Activated CD4-positive, alpha-beta T cell treated with anti-CD3 and anti-CD28 coated beads for 24 hours (primary cell): ENCODE data around the gene MPPED1.

ENCODE experiments used
- DNase-seq, 2 donors: peaks; one replicate each; pipeline ENCODE4 v3.0.0-alpha.2; 2020; ENCODE audit warnings: low read depth in 2 of 2

The MPPED1 gene

DNA sequence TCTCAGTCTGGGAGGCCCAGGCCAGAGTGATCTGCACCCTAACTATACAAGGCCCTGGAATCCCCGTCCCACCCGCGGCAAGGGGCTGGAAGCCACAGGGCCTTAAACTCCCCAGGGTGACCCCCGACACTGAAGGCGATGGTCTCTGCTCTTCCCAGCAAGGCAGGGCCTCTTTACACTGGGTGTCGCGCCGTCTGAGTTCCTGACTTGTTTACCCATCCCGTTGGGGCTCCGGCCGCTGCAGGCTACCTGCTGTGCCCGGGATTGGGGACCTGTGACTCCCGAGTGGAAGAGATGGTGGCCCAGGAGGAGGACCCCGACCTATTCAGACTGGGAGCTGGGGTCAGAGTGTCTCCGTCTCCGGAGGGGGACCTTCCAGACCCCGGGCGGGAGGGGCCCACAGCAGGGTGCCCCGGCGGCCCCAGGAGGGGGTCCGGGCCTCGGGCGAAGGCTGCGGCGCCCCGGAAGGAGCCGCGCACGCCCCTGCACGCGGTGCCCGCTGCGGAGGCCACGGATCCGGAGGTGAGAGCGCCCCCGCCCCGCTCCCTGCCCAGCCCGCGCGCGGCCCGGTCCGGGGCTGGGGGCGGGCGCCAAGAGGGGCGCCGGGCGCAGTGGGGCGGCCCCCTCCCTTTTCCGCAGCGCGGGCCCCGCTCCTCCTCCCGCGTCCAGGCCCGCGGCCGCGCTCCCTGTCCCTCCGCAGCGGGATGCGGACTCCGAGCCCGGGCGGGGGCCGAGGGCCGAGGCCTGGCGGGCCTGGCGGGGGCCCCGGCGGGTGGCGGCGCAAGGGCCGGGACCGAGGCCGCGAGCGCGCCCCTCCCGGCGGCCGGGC is 560 bp upstream of the MPPED1 start:
- no peak for DNase-seq

DNA sequence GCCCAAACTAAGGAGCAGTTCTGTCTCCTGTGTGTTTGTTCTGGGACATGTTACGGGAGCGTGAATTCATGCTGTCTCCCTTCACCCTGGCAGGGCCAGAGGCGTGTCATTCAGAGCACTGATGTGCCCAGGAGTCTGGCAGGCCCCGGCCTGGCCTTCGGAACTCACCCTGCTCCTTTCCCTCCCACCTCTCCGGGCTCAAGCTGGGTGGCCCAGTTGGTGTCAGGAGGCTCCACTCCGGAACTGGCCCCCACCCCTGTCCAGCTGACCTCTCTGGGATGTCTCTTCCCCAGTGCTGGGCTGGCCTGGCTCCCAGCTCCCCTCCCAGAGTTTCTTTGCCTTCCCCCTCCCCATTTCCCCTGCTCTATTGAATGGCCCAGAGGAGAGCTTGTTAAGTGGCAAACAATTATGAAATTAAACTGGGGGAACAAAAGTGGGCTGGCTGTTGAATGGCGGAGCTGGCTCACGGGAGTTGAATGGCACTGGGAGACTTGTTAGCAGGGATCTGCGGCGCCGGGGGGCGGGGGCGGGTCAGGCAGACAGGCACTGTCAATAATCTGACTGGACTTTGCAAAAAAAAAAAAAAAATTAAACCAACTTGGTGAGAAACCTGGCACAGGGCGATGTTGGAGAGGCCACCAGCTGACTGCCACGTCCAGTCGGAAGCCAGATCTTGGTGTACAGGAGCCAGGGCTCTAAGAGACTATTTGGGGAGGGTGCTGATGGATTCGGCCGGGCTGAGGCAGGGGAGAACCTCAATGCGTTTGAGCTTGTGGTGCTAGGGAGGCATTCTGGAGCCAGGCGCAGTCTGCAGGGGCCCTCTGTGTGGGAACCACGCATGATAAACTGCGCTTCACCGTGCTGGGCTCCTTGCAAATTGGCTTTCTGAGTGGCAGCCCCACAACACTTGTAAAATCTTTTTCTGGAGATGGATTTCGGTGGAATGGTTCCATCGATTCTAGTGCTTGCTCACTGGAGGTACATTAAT is 1.3 kb downstream of the MPPED1 start:
- DNase-seq: no peak

DNA sequence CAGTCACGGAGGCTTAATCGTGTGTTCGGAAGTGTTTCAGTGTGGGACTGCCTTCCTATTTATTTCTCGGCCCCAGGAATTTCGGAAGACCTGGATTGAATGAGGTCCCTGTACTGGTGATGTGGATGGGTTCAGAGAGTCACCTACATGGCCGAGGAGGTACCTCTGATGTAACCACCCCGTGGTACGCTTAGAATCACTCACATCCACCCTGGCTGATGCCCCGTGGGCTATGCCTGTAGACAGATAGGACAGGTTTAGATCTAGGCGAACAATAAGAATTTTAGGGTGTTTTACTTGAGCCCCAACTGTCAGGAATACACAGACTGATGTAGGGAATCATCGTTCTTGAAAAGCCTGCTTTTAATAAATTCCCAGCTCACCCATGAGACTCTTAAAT is 2.0 kb downstream of the MPPED1 start:
- no peak for DNase-seq

DNA sequence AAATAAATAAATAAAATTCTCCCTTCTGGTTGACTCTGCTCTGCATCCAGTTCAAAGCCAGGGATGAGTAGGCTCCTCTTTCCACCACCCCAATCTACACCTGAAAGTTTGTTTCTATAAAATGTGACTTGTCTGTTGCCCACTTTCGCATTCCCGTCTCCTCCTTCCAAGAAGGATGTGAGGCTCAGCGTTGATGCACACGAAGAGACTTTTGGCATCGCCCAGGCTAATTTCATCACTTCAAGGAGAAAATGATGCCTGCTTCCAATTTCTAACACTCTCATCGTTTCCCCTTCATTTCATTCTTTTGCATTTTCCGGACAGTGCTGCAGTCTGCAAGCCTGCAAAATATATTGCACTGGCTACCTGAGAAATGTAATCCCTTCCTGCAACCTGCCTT is 3.9 kb downstream of the MPPED1 start:
- no peak for DNase-seq

DNA sequence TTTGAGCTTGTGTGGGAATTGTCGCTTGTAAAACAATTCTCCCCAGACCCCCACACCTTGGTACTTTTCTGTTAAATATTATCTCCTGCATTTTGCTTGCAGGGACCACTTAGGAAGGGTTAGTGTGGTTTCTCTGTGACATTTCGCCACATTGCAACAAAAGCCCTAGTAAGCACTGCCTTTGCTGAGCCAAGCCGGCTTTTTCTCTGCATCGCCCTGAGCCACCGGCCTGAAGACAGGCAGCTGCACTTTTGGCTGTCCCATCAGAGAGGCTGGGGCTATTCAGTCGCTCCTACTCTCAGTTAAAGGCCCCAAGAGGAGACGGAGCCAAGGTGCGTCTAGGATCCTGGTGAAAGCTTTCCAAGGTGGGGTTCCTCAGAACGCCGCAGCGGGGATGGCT is 5.7 kb downstream of the MPPED1 start:
- no peak for DNase-seq

DNA sequence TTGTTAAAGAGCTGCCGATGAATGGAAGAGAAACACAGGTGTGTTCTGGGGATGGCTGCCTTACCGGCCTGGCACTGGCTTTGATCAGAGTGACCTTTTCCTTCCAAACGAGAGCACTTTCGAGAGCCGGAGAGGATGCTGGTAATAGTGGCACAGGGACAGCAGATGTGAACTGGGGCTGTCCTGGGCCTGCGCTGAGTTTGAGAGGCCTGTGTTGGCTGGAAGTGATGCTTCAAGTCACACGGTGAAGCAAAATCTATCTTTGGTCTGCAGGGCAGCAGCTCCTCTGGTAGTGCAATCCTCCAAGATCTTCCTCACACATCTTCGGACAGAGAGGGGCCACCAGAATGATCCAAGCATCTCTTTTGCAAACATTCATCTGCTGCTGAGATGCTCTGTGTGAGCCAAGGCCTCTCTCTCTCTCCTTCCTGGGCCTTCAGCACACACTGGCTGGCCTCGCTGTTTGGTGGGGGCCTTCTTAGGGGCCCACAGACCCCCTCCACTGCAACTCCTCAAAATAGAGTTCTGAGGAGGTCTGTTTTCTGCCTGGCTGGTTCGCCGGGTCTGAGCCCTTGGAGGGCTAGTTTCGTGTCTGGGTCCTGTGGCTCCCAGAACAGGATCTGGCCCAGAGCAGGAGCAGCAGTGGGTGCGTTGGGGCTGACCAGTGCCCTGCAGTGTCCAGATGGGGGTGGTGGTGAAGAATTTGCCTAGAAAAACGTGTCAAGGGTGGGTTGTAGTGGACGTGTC is 6.4 kb downstream of the MPPED1 start:
- no peak for DNase-seq

DNA sequence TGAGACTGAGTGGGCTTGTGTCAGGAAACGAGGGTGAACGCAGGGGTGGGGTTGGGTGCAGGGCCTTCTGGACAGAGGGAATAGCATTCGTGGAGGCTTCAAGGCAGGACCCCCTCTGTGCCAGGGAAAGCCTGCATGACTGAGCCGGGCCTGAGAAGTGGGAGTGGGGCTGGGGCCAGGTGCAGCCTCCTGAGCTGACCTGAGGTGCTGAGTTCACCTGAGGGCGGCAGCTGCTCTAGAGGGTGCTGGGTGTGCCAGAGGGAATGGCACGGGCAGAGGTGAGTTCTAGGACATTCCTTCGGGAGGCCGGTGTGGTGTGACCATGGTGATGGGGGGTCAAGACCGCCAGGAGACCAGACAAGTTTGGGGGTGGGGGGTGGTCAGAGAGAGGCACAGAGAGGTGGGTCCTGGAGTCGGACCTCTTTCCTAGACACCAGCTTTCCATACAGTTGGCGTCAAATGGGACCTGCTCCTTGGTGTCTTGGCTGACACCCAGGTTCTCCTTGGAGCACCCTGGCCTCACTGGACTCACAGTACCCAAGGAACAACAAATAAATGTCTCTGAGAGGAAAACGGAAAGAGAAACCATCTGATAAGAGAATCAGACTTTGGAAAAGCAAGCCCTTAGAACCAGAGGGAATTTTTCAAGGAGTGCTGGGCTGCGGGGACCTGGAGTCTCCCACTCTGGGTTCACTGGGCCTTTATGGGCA is 7.7 kb downstream of the MPPED1 start:
- DNase-seq: no peak

DNA sequence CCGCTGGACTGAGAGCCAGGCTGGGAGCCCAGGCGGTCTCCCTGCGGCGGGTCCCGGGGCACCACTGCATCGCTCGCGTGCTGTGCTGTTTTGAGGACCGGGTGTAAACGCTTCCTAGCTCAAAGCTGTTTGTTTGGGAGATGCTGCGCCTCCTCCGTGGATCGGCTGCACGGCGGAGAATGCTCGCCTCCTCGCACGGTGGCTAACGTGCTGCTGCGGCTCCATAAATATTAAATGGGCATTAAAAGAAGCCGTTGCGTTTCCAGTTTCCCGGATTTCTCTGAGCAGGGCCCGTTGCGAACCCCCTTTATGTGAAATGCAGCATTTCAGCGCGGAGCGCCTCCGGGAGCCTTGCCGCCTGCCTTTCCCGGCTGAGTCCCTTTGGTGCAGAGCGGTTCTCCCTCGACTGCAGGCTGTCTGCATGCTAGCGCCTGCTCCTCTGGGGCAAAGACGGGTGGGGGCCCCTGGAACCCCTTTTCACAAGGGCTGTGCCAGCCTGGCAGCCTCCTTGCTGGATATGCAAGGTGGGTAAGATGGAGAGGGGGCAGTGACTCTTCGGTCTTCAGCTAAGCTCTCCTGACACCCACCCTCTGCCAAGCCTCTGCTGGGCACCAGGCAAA is 9.3 kb downstream of the MPPED1 start:
- DNase-seq: no peak

DNA sequence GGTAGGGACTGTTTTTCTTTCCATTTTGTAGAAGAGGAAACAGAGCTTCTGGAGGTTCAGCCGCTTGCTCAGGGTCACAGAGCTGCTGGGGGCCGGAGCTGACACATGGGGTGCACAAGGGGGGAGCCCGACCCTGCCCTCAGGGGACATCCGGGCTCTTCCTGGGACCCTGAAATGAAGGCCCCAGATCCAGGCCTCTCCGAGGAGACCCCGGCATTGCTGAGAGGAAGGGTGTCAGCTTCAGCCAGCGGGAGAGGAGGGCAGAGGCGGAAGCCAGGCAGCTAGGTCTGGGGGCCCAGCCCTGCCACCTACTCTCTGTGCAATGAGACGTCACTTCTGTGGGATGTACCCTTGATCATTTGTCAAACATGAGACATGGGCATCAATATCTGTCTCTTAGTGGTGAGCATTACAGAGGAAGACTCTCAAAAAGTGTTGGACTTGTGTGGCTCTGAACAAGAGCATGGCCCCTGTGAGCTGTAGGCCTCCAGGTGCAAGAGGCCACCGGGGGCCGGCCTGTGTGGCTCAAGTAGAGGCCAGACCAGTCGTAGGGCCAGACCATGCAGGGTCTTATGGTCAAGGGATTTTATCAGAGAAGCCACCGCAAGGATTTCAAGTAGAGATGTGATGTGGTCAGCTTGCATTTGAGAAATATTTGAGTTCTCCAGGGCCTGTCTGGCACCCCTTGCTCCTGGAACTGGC is 10.3 kb downstream of the MPPED1 start:
- no peak for DNase-seq

DNA sequence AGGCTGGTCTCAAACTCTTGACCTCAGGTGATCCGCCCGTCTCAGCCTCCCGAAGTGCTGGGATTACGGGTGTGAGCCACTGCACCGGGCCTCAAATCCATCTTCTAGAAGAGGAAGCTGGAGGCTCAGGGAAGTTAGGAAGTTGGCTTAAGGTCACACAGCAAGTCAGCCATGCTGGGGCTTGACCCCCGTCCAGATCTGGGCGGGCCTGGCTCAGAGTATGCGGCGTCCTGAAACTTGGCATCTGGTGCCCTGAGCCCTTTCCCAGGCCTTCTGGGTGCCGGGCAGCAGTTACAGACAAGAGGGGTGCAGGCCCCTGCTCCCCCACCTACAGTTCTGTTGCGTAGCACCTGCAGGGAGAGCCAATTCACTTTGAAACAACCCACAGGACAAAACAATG is 11.2 kb downstream of the MPPED1 start:
- DNase-seq: no peak

DNA sequence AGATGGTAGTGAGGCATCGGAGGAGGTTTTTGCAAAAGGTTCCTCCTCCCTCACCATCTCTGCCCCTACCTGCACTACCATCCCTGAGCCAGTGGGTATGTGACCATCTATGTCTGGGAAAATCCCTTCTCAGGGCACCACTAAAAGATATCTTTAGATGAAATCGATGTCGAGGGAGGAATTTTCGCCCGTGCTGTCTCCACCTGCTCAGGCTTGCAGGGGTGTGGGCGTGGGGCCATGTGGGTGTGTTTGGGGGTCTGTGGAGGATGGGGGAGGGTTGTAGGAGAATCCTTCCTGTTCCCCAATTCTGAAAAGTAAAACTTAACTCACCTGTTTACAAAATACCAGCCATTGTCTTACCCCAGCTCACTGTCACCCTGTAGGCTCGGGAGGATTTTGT is 12.4 kb downstream of the MPPED1 start:
- DNase-seq: no peak

DNA sequence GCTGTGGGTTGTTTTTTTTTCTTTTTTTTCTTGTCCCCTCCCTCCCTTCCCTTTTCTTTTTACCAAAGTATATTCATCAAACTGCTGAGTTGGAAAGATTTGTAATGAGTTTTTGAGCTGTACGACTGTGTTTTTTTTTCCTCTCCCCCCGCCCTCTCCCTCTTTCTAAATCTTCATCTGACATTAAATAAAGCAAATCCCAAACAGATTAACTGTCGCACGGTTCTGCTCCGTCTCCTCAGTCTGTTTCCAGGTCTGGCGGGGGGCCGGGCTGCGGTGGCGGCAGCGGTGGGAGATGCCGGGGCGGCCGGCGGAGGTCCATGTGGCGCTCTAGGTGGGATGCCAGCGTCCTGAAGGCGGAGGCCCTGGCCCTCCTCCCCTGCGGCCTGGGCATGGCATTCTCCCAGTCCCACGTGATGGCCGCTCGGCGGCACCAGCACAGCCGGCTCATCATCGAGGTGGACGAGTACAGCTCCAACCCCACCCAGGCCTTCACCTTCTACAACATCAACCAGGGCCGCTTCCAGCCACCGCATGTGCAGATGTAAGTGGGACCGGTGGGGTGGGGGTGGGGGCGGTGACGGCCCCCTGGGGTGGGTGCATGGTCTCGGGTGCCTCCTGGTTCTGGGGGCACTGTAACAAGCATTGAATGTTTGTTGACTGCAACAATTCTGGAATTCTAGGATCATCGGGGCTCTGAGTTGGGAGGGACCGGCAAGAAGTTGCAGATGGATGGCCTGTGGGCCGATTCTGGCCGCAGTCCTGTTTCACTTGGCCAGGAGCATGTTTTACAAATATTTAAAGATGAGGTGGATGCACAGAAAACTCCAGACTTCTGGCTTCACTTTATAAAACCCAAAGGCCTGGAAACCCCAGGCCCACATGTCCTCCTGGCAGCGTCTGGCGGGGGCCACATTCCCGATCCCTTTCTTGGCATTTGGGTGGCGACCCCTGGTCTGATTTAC is 13.1 kb downstream of the MPPED1 start:
- DNase-seq: no peak

DNA sequence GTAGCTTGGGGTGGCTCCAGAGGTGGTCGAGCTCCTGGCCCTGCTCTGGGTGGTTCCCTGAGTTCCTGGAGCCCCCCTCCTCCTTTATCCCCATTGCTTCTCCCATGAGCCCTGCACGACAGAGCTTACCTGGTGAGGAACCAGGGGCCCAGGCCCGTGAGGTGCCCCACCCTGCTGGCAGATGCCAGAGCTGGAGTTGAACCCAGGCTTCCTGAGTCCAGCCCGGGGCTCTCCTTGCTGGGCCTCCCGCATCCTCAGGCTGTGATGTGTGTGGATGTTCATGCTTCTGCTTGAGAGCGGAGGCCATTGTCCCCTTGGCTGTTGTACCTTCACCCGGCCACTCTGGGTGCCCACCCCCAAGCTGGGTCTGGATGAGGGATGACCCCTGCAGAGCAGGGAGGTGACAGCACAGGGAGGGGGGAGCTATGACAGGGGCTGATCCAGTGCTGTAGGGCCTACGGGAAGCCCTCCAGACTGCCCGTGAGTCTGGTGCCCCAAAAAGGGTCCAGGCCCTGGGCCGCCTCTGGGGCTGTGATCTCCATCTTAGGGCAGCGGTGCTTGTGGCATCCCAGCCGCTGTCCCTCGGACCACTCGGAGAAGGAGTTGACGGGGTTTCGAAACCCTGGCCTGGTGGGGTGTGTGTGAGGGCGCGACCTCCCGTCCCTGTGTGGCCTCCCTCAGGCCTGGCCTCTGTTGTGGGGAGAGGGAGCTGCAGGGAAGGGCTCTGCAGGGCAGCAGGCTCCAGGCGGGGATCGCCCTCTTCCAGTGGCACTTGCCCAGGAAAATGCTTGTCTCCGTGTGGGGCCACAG is 14.4 kb downstream of the MPPED1 start:
- DNase-seq: no peak

DNA sequence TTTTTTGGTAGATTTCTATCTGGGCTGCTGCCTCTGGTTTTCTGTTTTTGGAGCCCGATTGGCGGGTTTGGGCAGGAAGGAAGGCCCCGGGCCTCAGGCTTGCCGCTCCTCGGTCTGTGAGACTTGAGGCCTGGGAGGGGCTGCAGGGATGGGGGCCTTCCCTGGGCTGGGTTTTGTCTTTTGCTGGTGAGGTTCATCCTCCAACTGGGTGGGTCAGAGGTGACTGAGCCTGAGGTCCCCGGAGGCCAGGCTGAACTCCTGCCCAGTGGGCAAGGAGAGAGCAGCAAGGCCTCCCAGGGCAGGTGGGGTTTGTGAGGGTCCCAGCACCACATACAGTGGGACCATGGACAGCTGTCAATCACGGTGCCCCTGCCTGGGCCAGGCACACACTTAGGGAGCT is 15.0 kb downstream of the MPPED1 start:
- DNase-seq: no peak

DNA sequence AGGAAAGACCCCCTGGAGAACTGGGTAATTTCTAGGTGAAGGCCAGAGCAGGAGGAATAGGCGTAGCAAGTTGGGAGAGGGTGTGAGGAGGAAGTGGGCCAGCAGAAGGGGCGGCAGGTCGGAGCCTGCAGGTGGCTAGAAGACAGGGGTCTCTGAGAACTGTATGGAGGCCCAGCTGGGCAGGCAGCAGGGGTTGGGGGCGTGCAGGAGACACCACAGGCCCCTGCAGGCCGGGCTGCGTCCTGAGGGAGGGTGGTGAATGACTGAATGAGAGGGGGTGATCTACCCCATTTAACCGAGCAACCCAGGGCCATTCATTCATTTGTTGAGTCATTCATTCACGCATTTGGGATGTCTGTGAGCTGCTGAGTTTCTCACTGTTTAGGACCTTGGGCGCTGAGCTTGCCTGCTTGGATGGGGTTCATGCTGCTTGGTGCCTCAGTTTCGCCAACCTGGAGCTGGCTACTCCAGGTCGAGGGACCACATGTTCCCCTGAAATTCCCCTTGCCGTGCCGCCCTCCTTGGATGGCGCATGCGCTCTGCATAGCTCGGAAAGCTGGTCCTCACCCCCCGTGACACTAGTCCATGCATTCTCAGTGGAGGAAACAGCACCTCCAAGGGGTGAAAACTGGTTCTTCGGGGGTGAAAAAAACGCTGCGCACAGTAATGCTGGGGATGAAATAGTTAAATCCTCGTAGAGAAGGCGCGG is 15.6 kb downstream of the MPPED1 start:
- no peak for DNase-seq

DNA sequence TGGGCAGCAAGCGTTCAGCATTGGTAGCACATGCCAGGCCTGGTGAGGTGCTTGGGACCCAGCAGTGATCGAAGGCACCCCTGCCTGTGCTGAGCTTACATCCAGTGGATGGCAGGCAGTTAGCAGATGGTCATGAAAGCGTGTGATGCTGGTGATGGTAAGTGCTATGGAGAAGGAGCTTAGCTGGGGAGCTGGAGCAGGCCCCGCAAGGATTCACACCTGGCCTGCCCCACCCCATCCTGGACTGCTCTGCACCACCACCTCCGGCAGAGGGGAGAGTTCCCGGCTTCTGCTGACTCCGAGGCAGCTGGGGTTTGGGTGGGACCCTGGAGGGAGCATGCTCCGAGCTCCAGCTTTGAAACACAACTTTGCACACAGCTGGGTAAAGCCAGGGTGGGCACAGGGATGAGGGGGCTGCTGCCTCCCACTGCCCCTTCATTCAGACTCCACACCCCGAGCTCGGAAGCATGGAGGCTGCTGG is 16.2 kb downstream of the MPPED1 start:
- DNase-seq: no peak

DNA sequence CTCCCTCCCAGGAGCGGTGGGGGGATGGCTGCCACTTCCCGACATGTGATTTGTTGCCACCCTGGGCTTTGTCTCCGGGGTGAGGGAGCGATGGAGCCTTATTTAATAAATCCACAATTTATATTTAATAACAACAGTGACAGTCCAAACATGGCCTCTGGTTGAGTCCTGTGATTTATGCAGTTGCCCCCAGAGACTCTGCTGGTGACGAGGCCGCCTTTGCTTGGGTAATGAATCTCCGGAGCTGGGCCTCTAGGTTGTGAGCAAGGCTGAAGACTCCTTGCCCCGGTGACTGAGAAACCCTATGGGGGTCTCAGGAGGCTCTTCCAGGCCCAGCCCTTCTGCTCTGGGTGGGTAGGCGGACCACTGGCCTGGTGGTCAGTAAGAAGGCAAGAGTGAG is 16.7 kb downstream of the MPPED1 start:
- DNase-seq: no peak

DNA sequence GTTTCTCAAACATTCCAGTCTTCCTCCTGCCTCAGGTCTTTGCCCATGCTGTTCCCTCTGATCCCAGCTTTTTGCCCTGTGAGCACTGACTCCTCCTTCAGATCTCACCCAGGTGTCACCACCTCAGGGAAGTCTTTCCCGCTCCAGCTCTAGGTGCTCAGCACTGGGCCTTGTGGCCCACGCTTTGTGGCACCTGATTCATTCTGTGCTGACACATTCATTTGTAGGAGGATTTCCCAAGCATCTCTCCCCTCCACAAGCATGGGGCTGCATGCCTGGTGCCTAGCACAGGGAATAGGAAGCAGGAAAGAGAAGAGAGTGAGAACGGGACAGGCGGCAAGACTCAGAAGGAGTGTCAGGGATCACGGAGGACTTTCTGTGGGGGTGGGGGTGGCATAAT is 17.6 kb downstream of the MPPED1 start:
- DNase-seq: no peak
